Skeletal muscle satellite cell (primary cell): Measurements from ENCODE around the gene FMNL3. TPM values are rescaled to one million over a fixed set of nuclear protein-coding genes. Genes with fewer than 3 reads are reported as not detected.
A peak's percentile ranks its signal among the peaks of the same experiment; 100 is the strongest.
"Not testable (repeated sequence)": the region's sequence is repeated elsewhere in the genome, so short reads cannot be mapped to it uniquely, and the experiment has no call there.

Source experiments
- H3K27me3 ChIP-seq: 2 replicates; pipeline ENCODE4 v1.7.0; 2013; ENCODE audit warnings: low read length; ENCODE audit not compliant: control insufficient read depth, insufficient read depth
- H3K36me3 ChIP-seq: 2 replicates; pipeline ENCODE4 v1.7.0; 2013; ENCODE audit warnings: mild to moderate bottlenecking, control low read depth, low read length; ENCODE audit not compliant: insufficient read depth
- H3K4me1 ChIP-seq: 2 replicates; pipeline ENCODE4 v1.7.0; 2013; ENCODE audit warnings: low read length; ENCODE audit not compliant: control insufficient read depth, insufficient read depth
- H3K4me2 ChIP-seq: 2 replicates; pipeline ENCODE4 v1.7.0; 2013; ENCODE audit warnings: mild to moderate bottlenecking, low read length
- H3K4me3 ChIP-seq: 2 replicates; pipeline ENCODE4 v1.7.0; 2013; ENCODE audit warnings: low read length
- H3K9ac ChIP-seq: 2 replicates; pipeline ENCODE4 v1.7.0; 2013; ENCODE audit warnings: mild to moderate bottlenecking, low read depth, low read length, moderate library complexity
- H3K9me3 ChIP-seq: replicated peaks from 2 replicates; pipeline ENCODE4 v1.7.0; 2013; ENCODE audit warnings: mild to moderate bottlenecking, control low read depth, low read length
- total RNA-seq: library from RNA; depleted of rRNA; stranded (reverse); fragments of >200 nt; gene quantifications from 2 replicates; pipeline ENCODE4 v1.2.3, GENCODE V29; 2012; rRNA removed

The FMNL3 gene
- total RNA-seq: 33.5 and 34.5 TPM in 2 replicates

GRCh38 chr12:49707128-49707811, at the start of gene FMNL3:
FMNL3 (minus strand) TSS chr12:49707405; CDS start chr12:49707180, 225 bp downstream.
- Histone ChIP-seq H3K4me2 (peak within 1 kb of the TSS; percentile 79), H3K4me1 (peaks cover 40% of the 10 kb centered on the region), H3K27me3 (peaks cover 25% of the 10 kb centered on the region), H3K4me3 (peak within 1 kb of the TSS; percentile 75), H3K9me3 (no peaks in the 10 kb centered on the region), H3K36me3 (no peaks in the 10 kb centered on the region), H3K9ac (peak within 1 kb of the TSS; percentile 88)

GRCh38 chr12:49750996-49751393, 43.8 kb upstream of the FMNL3 start:
- H3K9me3 ChIP-seq: no peaks in the 10 kb centered on the region
- no peak overlapping the region for H3K4me2 ChIP-seq
- peaks cover 25% of the 10 kb centered on the region for H3K4me1 ChIP-seq
- no peak overlapping the region for H3K4me3 ChIP-seq
- no peaks in the 10 kb centered on the region for H3K27me3 ChIP-seq
- peaks cover 55% of the 10 kb centered on the region for H3K36me3 ChIP-seq
- H3K9ac ChIP-seq: no peak overlapping the region

GRCh38 chr12:49750027-49750995, 43.1 kb upstream of the FMNL3 start:
- H3K4me1 ChIP-seq: peaks cover 25% of the 10 kb centered on the region
- peaks cover 52% of the 10 kb centered on the region for H3K36me3 ChIP-seq

GRCh38 chr12:49748800-49749199, 41.6 kb upstream of the FMNL3 start:
- Histone ChIP-seq H3K27me3 (no peaks in the 10 kb centered on the region), H3K4me2 (no peak overlapping the region), H3K9ac (no peak overlapping the region), H3K4me1 (peaks cover 25% of the 10 kb centered on the region), H3K9me3 (no peaks in the 10 kb centered on the region), H3K36me3 (peaks cover 43% of the 10 kb centered on the region), H3K4me3 (no peak overlapping the region)

More at GRCh38 chr12:49750027-49750995, 43.1 kb upstream of the FMNL3 start:
- Histone ChIP-seq H3K4me2 (peak overlapping the region; percentile 30), H3K27me3 (no peaks in the 10 kb centered on the region), H3K9ac (no peak overlapping the region), H3K9me3 (no peaks in the 10 kb centered on the region), H3K4me3 (no peak overlapping the region)

- no peaks in the 10 kb centered on the region for H3K27me3 ChIP-seq
- peaks cover 39% of the 10 kb centered on the region for H3K36me3 ChIP-seq
- H3K9me3 ChIP-seq: no peaks in the 10 kb centered on the region
- no peak overlapping the region for H3K9ac ChIP-seq
- peaks cover 26% of the 10 kb centered on the region for H3K4me1 ChIP-seq
- H3K4me3 ChIP-seq: no peak overlapping the region
- H3K4me2 ChIP-seq: no peak overlapping the region
These were observed 41.1 kb upstream of the FMNL3 start for GRCh38 chr12:49748306-49748705.

GRCh38 chr12:49744363-49744885, 37.2 kb upstream of the FMNL3 start:
- H3K4me3 ChIP-seq: no peak overlapping the region
- peaks cover 16% of the 10 kb centered on the region for H3K4me1 ChIP-seq
- peaks cover 17% of the 10 kb centered on the region for H3K36me3 ChIP-seq
- no peaks in the 10 kb centered on the region for H3K9me3 ChIP-seq
- H3K27me3 ChIP-seq: no peaks in the 10 kb centered on the region
- no peak overlapping the region for H3K9ac ChIP-seq
- peak overlapping the region; percentile 92 for H3K4me2 ChIP-seq

GRCh38 chr12:49741882-49742620, 34.8 kb upstream of the FMNL3 start:
- Histone ChIP-seq H3K36me3 (peaks cover 4% of the 10 kb centered on the region), H3K4me1 (peaks cover 16% of the 10 kb centered on the region), H3K9me3 (no peaks in the 10 kb centered on the region), H3K9ac (peak overlapping the region; percentile 93), H3K27me3 (no peaks in the 10 kb centered on the region), H3K4me2 (peak overlapping the region; percentile 92), H3K4me3 (peak overlapping the region; percentile 87)

GRCh38 chr12:49740930-49741881, 34.0 kb upstream of the FMNL3 start, which contains the start of gene TMBIM6:
TMBIM6 (plus strand) TSS chr12:49741557; CDS start chr12:49752494, 10,937 bp downstream.
- Histone ChIP-seq H3K4me3 (peak within 1 kb of the TSS; percentile 87), H3K4me1 (peaks cover 16% of the 10 kb centered on the region), H3K4me2 (peak within 1 kb of the TSS; percentile 92), H3K27me3 (no peaks in the 10 kb centered on the region), H3K9me3 (no peaks in the 10 kb centered on the region), H3K9ac (peak within 1 kb of the TSS; percentile 93), H3K36me3 (peaks cover 4% of the 10 kb centered on the region)

- not testable (repeated sequence) for H3K27me3 ChIP-seq, H3K4me2 ChIP-seq, H3K9me3 ChIP-seq, H3K9ac ChIP-seq, H3K4me3 ChIP-seq, H3K36me3 ChIP-seq
- peaks cover 16% of the 10 kb centered on the region for H3K4me1 ChIP-seq
These were observed 33.1 kb upstream of the FMNL3 start for GRCh38 chr12:49740277-49740676.

- H3K4me1 ChIP-seq: peaks cover 10% of the 10 kb centered on the region
- not testable (repeated sequence) for H3K36me3 ChIP-seq, H3K4me2 ChIP-seq, H3K4me3 ChIP-seq, H3K9me3 ChIP-seq, H3K27me3 ChIP-seq, H3K9ac ChIP-seq
These were observed 31.5 kb upstream of the FMNL3 start for GRCh38 chr12:49738721-49739120.
